AG09319 (cell line): Measurements from ENCODE around the gene CTNND2.

ENCODE experiments used
- DNase-seq: peaks from one replicate; pipeline ENCODE4 v3.0.0-alpha.2; 2010; ENCODE audit warnings: low read depth; ENCODE audit errors: extremely low read depth
- TF ChIP-seq, protein P1 (sequence below): IDR thresholded peaks from 2 replicates; pipeline ENCODE4 v1.5.1; 2011; ENCODE audit warnings: low read depth, mild to moderate bottlenecking, inconsistent platforms, low read length, moderate library complexity

Gene CTNND2

DNA sequence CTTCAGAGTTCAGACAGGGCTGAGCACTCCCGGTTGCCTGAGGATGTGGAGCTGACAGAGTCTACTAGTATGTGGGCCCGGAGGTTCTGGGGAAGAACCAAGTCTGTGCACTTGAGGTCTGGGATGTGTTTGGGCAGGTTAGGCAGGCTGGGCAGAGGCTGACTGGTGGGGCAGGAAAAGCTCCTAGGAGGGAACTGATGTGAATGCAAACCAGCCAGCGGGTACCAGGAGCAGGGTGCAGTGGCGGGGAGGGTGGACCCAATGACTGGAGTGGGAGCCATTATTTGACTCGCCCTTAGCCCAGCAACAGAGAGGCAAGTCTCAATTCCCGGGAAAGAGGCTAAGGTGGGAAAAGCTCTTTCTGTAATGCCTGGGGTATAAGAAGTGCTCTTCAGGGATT is 723.4 kb downstream of the CTNND2 start:
- DNase-seq = no peak
- TF ChIP-seq, protein P1, sequence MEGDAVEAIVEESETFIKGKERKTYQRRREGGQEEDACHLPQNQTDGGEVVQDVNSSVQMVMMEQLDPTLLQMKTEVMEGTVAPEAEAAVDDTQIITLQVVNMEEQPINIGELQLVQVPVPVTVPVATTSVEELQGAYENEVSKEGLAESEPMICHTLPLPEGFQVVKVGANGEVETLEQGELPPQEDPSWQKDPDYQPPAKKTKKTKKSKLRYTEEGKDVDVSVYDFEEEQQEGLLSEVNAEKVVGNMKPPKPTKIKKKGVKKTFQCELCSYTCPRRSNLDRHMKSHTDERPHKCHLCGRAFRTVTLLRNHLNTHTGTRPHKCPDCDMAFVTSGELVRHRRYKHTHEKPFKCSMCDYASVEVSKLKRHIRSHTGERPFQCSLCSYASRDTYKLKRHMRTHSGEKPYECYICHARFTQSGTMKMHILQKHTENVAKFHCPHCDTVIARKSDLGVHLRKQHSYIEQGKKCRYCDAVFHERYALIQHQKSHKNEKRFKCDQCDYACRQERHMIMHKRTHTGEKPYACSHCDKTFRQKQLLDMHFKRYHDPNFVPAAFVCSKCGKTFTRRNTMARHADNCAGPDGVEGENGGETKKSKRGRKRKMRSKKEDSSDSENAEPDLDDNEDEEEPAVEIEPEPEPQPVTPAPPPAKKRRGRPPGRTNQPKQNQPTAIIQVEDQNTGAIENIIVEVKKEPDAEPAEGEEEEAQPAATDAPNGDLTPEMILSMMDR = no peak

DNA sequence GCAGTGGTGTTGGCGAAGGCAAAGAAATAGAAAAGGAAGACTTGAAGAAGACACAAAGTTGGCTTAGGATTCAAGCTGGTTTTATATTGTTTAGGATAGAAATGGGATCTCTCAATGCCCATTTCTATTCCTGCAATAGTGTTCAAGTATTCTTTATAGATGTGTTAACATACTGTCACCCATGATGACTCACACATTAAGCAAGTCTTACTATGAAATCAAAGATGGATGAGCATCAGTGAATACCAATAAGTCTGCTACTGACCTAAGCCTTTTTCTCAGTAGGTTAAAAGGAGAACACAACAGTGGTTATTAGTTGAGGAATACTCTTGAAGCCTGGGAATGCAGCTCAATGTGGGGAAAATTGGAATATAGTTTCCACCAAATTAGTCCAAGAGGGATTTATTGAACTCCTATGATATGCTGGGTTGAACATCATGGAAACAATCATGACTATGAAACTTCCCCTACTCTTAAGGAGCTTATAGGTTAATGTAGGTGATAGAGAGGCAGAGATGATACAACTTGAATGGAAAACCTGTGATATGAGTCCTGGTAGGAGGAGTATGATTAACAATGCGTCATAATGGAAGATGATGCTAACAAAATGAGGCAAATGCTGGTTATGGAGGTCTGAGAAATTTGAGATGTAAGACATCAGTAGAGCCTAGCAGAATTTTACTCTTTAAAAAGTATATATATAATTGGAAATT is 726.1 kb downstream of the CTNND2 start:
- DNase-seq = no peak
- TF ChIP-seq, protein P1 = no peak

DNA sequence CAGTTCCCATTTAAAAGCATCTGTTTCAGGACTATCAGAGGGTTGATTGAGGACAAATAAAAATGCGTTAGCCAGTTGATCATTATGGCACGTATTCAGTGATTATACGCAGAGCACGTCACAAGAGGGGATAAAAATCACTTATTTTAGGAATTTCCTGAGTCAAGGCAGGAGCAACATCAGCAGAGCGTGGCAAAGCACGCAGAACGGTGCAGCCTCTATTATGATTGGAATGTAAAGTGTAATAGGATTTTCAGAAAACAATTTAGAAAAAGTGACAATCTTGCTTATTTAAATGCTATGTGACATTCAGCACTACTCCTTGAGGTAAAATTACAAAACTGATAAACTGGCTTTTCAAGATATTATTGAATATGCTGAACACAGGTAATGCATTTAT is 729.7 kb downstream of the CTNND2 start:
- TF ChIP-seq, protein P1 = no peak
- no peak for DNase-seq

DNA sequence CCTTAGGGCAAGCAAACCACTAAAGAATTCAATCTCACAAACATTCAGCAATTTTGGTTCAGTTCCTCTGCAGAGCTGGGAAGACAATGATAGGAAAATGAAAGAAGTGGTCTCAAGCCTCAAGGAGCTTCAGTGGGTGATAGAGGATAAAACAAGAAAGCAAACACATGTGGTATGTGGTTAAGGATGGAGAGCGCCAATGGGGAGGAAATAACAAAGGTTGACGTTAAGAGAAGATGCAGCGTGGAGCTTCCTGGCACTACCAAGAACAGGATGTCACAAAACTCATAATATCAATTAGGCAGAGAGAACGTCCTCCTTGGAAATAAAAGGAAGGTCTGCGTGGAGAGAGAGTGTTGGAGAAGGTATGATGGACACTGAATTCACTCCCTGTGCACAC is 731.8 kb downstream of the CTNND2 start:
- TF ChIP-seq, protein P1 = no peak
- DNase-seq = no peak

DNA sequence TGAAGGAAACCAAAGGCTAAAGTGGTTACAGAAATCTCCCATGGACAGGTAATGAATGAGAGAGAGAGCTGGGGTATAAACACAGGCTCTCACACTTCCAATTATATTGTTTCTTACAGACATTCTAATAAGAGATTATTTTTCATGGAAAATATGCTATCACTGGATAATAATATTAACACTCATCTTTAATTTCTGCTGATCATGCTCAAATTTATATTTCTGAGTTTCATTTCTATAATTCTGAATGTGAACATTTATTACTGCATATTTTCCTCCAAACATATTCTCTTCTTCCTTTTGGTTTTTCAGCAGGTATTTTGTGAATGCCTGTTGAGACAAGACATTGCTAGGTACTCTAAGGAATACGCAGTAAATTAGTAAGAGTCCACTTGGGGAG is 733.0 kb downstream of the CTNND2 start:
- no peak for DNase-seq
- TF ChIP-seq, protein P1 = no peak

DNA sequence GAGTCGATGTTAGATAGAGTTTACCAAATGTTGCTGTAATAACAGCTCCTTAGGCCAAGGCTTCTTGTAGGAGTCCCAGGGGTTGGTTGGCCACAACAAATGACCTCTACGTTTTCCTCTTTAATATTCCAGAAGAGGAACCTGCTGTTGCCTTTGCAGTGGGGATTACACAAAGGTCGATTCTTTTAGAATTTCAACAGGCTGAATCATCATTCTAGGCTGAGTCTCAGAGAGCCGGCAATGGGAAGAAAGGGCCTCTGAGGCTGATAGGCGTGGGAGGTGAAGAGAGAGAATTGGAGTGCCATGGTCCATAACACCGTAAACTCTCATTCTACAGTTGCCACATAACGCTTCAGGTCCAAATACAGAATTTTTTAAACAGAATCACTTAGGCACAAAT is 737.3 kb downstream of the CTNND2 start:
- no peak for DNase-seq
- TF ChIP-seq, protein P1 = no peak

DNA sequence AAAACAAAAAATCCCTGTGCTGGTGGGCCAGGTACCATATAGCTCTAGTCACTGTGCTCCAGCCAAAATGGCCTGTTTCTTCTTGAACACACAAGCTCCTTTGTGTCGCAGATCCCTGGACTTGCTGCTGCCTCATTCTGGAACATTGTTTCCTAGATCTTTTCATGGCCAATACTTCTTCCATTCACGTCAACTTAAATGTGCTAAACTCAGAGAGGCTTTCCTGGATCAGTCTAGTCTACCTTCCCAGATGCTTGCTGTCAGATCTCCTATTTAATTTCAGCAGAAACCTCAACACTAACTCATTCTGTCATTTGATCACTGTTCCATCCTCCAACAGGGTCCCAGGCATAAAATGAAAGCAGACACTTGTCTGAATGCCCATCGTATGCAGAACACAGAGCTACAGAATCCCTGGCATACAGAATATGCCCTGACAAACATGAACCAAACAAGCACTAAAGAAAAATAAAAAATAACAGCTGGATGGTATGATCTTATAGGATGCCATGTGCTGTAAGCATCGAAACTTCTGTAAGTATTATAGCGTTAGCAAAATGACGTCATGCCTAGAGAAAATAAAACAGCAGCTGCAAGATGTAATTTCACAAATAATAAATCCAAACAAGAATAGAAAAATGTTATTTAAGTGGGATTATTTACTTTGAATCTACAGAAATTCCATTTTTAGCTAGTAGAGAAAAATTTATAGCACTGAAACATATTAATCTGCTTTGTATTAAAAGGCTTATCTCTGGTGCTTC is 739.5 kb downstream of the CTNND2 start:
- no peak for DNase-seq
- TF ChIP-seq, protein P1 = no peak
